Neural cell (in vitro differentiated cells): Measurements from ENCODE around the gene ANTXR2. TPM values are rescaled to one million over a fixed set of nuclear protein-coding genes. Genes with fewer than 3 reads are reported as not detected.

ENCODE experiments used
- H2AFZ ChIP-seq: fragments of 200-600, 300-800 bp; sonication (generic), shearing (Covaris generic); 2 replicates; pipeline ENCODE4 v1.6.0; 2014; ENCODE audit warnings: low read depth, mild to moderate bottlenecking, antibody characterized with exemption, low read length, moderate library complexity
- H3F3A ChIP-seq: fragments of 200-600 bp; shearing (Covaris generic); 2 replicates; pipeline ENCODE4 v1.6.1; 2016; ENCODE audit warnings: mild to moderate bottlenecking, moderate library complexity, mixed read lengths, antibody characterized with exemption, low read length; ENCODE audit not compliant: insufficient read depth, poor library complexity, severe bottlenecking
- H3K27ac ChIP-seq: fragments of 200-600, 300-800 bp; sonication (generic), shearing (Covaris generic); 2 replicates; pipeline ENCODE4 v1.5.1; 2014; ENCODE audit warnings: mild to moderate bottlenecking, low read length, moderate library complexity
- H3K27me3 ChIP-seq: fragments of 300-800, 200-600 bp; sonication (generic), shearing (Covaris generic); 2 replicates; pipeline ENCODE4 v1.6.0; 2014; ENCODE audit warnings: mild to moderate bottlenecking, low read depth, low read length, moderate library complexity; ENCODE audit not compliant: insufficient read depth
- H3K36me3 ChIP-seq: fragments of 300-800, 200-600 bp; sonication (generic), shearing (Covaris generic); 2 replicates; pipeline ENCODE4 v1.5.1; 2014; ENCODE audit warnings: mild to moderate bottlenecking, antibody characterized with exemption, low read length, moderate library complexity; ENCODE audit not compliant: insufficient read depth
- H3K4me2 ChIP-seq: fragments of 300-800, 200-600 bp; sonication (generic), shearing (Covaris generic); 2 replicates; pipeline ENCODE4 v1.6.0; 2014; ENCODE audit warnings: mild to moderate bottlenecking, low read length
- H3K4me3 ChIP-seq: fragments of 300-800, 200-600 bp; sonication (generic), shearing (Covaris generic); 2 replicates; pipeline ENCODE4 v1.5.1; 2014; ENCODE audit warnings: mild to moderate bottlenecking, low read length, moderate library complexity
- H3K79me2 ChIP-seq: fragments of 200-600 bp; shearing (Covaris generic); replicated peaks from 2 replicates; pipeline ENCODE4 v1.6.0; 2014; ENCODE audit warnings: mild to moderate bottlenecking, low read length, moderate library complexity; ENCODE audit not compliant: insufficient read depth
- H3K9ac ChIP-seq: fragments of 300-800, 200-600 bp; sonication (generic), shearing (Covaris generic); 2 replicates; pipeline ENCODE4 v1.6.1; 2016; ENCODE audit warnings: mild to moderate bottlenecking, low read length, mixed read lengths
- H3K9me2 ChIP-seq: fragments of 200-600 bp; shearing (Covaris generic); 2 replicates; pipeline ENCODE4 v1.6.1; 2016; ENCODE audit warnings: mild to moderate bottlenecking, low read length, mixed read lengths; ENCODE audit not compliant: insufficient read depth
- H3K9me3 ChIP-seq: fragments of 200-600, 300-800 bp; sonication (generic), shearing (Covaris generic); 2 replicates; pipeline ENCODE4 v1.6.1; 2016; ENCODE audit warnings: mild to moderate bottlenecking, mixed run types, low read length, moderate library complexity, mixed read lengths
- H4K20me1 ChIP-seq: fragments of 200-600 bp; shearing (Covaris generic); 2 replicates; pipeline ENCODE4 v1.6.1; 2016; ENCODE audit warnings: mild to moderate bottlenecking, mixed run types; ENCODE audit not compliant: insufficient read depth
- EP300 ChIP-seq: fragments of 450-650 bp; conservative IDR thresholded peaks from 2 replicates; pipeline ENCODE4 v1.6.1; 2014; ENCODE audit warnings: antibody characterized with exemption, mild to moderate bottlenecking, moderate library complexity; ENCODE audit not compliant: poor library complexity, severe bottlenecking
- EZH2 ChIP-seq: fragments of 200-600, 300-800 bp; shearing (Covaris generic), sonication (generic); IDR thresholded peaks from 2 replicates; pipeline ENCODE4 v1.6.1; 2014; ENCODE audit warnings: antibody characterized with exemption, low read length, borderline replicate concordance, mild to moderate bottlenecking; ENCODE audit not compliant: insufficient read depth, poor library complexity, severe bottlenecking
- MXI1 ChIP-seq: fragments of 450-650 bp; conservative IDR thresholded peaks from 2 replicates; pipeline ENCODE4 v1.6.1; 2014; ENCODE audit warnings: antibody characterized with exemption, mild to moderate bottlenecking; ENCODE audit not compliant: poor library complexity, severe bottlenecking
- POLR2AphosphoS5 ChIP-seq: IDR thresholded peaks from 2 replicates; pipeline ENCODE4 v1.6.1; 2012
- RAD21 ChIP-seq: fragments of 450-650 bp; conservative IDR thresholded peaks from 2 replicates; pipeline ENCODE4 v1.6.1; 2014; ENCODE audit warnings: antibody characterized with exemption, mild to moderate bottlenecking, moderate library complexity
- SMC3 ChIP-seq: fragments of 450-650 bp; conservative IDR thresholded peaks from 2 replicates; pipeline ENCODE4 v1.6.1; 2014; ENCODE audit warnings: antibody characterized with exemption, mild to moderate bottlenecking, moderate library complexity; ENCODE audit not compliant: poor library complexity
- TAF1 ChIP-seq: IDR thresholded peaks from 2 replicates; pipeline ENCODE4 v1.6.1; 2012; ENCODE audit warnings: low read depth
- polyA plus RNA-seq: library from polyadenylated mRNA; depleted of rRNA; stranded (reverse); fragments of >200 nt; gene quantifications from 2 replicates; pipeline ENCODE4 v1.2.3, GENCODE V29; 2014
- TF ChIP-seq, protein P1 (sequence below): fragments of 450-650 bp; IDR thresholded peaks from 2 replicates; pipeline ENCODE4 v1.5.1; 2014; ENCODE audit warnings: antibody characterized with exemption, mild to moderate bottlenecking, moderate library complexity; ENCODE audit not compliant: poor library complexity, severe bottlenecking
- TF ChIP-seq, protein P2 (sequence below): IDR thresholded peaks from 2 replicates; pipeline ENCODE4 v1.6.1; 2012; ENCODE audit warnings: borderline replicate concordance

ANTXR2 gene
- polyA plus RNA-seq, 1 donor from 2014 or later = 31.7 TPM

DNA sequence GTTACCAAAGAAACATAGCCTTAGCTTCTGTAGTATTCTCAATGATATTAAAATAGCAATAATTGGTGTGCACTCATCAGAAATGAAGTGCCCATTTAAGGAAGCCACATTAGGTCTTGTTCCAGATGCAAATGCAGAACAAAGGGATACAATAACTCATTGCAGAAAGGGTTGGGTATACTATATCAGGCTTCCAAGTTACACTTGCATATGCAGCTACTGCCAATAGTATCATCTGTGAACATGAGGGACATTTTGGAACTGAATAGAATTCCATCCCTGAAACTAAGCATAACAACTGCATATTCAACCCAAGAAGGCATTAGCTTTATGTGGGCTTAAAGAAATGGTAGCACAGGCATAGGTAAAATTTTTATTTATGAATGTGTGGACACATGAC, 167.8 kb downstream of the ANTXR2 start:
- Histone ChIP-seq H3K36me3 (no peaks in the 10 kb centered on the region), H3K9me2 (no peaks in the 10 kb centered on the region), H3K9ac (no peak overlapping the region), H3K9me3 (no peaks in the 10 kb centered on the region), H3K27ac (no peak overlapping the region), H4K20me1 (no peaks in the 10 kb centered on the region), H3K27me3 (no peaks in the 10 kb centered on the region), H3K4me2 (no peak overlapping the region), H2AFZ (no peak overlapping the region), H3K79me2 (no peaks in the 10 kb centered on the region), H3K4me3 (no peak overlapping the region), H3F3A (no peaks in the 10 kb centered on the region)
- TF ChIP-seq, protein P1, sequence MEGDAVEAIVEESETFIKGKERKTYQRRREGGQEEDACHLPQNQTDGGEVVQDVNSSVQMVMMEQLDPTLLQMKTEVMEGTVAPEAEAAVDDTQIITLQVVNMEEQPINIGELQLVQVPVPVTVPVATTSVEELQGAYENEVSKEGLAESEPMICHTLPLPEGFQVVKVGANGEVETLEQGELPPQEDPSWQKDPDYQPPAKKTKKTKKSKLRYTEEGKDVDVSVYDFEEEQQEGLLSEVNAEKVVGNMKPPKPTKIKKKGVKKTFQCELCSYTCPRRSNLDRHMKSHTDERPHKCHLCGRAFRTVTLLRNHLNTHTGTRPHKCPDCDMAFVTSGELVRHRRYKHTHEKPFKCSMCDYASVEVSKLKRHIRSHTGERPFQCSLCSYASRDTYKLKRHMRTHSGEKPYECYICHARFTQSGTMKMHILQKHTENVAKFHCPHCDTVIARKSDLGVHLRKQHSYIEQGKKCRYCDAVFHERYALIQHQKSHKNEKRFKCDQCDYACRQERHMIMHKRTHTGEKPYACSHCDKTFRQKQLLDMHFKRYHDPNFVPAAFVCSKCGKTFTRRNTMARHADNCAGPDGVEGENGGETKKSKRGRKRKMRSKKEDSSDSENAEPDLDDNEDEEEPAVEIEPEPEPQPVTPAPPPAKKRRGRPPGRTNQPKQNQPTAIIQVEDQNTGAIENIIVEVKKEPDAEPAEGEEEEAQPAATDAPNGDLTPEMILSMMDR = no peak
- TF ChIP-seq, protein P2, sequence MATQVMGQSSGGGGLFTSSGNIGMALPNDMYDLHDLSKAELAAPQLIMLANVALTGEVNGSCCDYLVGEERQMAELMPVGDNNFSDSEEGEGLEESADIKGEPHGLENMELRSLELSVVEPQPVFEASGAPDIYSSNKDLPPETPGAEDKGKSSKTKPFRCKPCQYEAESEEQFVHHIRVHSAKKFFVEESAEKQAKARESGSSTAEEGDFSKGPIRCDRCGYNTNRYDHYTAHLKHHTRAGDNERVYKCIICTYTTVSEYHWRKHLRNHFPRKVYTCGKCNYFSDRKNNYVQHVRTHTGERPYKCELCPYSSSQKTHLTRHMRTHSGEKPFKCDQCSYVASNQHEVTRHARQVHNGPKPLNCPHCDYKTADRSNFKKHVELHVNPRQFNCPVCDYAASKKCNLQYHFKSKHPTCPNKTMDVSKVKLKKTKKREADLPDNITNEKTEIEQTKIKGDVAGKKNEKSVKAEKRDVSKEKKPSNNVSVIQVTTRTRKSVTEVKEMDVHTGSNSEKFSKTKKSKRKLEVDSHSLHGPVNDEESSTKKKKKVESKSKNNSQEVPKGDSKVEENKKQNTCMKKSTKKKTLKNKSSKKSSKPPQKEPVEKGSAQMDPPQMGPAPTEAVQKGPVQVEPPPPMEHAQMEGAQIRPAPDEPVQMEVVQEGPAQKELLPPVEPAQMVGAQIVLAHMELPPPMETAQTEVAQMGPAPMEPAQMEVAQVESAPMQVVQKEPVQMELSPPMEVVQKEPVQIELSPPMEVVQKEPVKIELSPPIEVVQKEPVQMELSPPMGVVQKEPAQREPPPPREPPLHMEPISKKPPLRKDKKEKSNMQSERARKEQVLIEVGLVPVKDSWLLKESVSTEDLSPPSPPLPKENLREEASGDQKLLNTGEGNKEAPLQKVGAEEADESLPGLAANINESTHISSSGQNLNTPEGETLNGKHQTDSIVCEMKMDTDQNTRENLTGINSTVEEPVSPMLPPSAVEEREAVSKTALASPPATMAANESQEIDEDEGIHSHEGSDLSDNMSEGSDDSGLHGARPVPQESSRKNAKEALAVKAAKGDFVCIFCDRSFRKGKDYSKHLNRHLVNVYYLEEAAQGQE = no peak
- TF ChIP-seq SMC3 = no peak
- no peak for TF ChIP-seq MXI1
- TF ChIP-seq TAF1 = no peak
- no peak for TF ChIP-seq EP300
- TF ChIP-seq RAD21 = no peak
- no peak for TF ChIP-seq EZH2

DNA sequence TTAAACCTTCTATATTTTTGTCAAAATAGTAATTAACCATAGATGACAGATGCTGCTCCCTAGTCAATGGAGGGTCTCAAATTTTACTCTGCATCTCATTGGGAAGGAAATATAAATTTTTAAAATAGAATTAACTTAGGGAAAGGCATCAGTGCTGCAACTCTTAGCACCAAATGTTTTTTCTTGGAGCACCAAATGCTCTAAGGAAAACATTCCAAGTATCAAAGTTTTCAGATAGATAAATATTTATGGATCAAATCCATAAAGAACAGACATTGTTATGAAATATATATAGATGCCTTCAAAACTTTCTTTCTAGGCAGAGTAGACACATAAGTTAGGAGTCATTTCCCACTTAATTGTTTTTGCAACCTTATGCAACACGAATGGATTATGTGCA, 168.7 kb downstream of the ANTXR2 start:
- Histone ChIP-seq H2AFZ (no peak overlapping the region), H3K4me2 (no peak overlapping the region), H3K27me3 (no peaks in the 10 kb centered on the region), H3K4me3 (no peak overlapping the region), H3F3A (no peaks in the 10 kb centered on the region), H3K9me3 (no peaks in the 10 kb centered on the region), H3K27ac (no peak overlapping the region), H4K20me1 (no peaks in the 10 kb centered on the region), H3K9ac (no peak overlapping the region), H3K36me3 (no peaks in the 10 kb centered on the region), H3K9me2 (no peaks in the 10 kb centered on the region), H3K79me2 (no peaks in the 10 kb centered on the region)
- TF ChIP-seq, protein P1 = no peak
- TF ChIP-seq POLR2AphosphoS5 (no peak), TAF1 (no peak), SMC3 (no peak), EP300 (no peak), RAD21 (no peak)
- TF ChIP-seq, protein P2 = no peak
